GM12872 (cell line): Measurements from ENCODE around the gene DIMT1.

ENCODE experiments used
- CTCF ChIP-seq: IDR thresholded peaks from 3 replicates; pipeline ENCODE4 v1.5.1; 2011; ENCODE audit warnings: low read depth, mild to moderate bottlenecking, low read length, moderate library complexity; ENCODE audit not compliant: insufficient read depth

Gene DIMT1

DNA sequence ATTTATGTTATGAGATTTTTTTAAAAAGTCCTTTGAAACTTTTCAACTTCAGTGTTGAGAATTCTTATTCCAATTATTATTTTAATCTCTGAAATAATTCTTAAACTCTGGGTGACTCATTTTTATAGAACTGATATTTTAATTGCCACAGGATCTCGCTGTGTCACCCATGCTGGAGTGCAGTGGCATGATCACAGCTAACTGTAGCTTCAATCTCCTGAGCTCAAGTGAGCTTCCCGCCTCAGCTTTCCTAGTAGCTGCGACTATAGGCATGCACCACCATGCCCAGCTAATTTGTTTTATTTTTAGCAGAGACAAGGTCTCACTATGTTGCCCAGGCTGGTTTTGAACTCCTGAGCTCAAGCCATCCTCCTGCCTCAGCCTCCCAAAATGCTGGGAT lies 41.0 kb downstream of the DIMT1 start:
- TF ChIP-seq CTCF = no peak

- peak; percentile 48; the same call in 2 of the 3 replicates for TF ChIP-seq CTCF
These were observed 49.5 kb downstream of the DIMT1 start for GRCh38 chr5:62354028-62354874.

GRCh38 chr5:62348723-62349481 lies 54.8 kb downstream of the DIMT1 start:
- no peak for TF ChIP-seq CTCF

DNA sequence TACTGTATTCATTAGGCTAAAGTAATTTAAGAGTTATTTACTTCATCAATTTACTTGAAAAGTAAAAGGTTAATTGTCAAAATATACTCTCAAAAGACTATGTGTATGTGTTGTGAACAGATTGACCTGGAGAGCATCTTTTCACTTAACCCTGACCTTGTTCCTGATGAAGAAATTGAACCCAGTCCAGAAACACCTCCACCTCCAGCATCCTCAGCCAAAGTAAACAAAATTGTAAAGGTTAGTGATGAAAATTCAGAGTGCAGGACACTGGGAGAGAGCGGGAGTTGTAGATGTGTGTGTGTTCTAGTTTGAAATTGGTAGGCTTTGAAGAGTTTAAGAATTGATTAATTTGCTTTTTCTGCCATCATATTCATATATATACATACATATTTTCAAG lies 55.8 kb downstream of the DIMT1 start:
- TF ChIP-seq CTCF = no peak

GRCh38 chr5:62346748-62347147 lies 57.0 kb downstream of the DIMT1 start:
- TF ChIP-seq CTCF = no peak

GRCh38 chr5:62343428-62343827 lies 60.3 kb downstream of the DIMT1 start:
- no peak for TF ChIP-seq CTCF

DNA sequence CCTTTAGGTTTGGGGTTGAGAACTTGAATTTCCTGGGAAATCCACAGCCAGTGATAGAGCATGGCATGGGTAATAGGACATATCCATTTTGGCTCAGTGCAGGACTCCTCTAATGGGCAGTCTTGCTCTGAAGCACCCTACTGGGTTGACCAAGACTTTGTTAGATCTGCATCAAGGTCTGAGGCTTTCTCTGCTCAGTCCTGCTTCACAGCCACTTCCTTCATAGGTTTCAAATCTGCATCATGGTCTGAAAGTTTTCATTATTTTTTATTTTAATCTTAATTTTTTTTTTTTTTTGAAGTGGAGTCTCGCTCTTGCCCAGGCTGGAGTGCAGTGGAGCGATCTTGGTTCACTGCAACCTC lies 61.2 kb downstream of the DIMT1 start:
- TF ChIP-seq CTCF = no peak
